NT2/D1 (cell line): ENCODE measurements around the gene RAB1A.

Experiments
- DNase-seq: peaks from one replicate; pipeline ENCODE4 v3.0.0-alpha.2; 2011; ENCODE audit warnings: low read depth, low spot score
- H3K27me3 ChIP-seq: 2 replicates; pipeline ENCODE4 v1.6.0; 2011; ENCODE audit warnings: mild to moderate bottlenecking; ENCODE audit not compliant: insufficient read length, insufficient read depth
- H3K36me3 ChIP-seq: 2 replicates; pipeline ENCODE4 v1.6.1; 2011; ENCODE audit warnings: mild to moderate bottlenecking, low read length, mixed read lengths; ENCODE audit not compliant: insufficient read depth, insufficient read length
- H3K4me1 ChIP-seq: 2 replicates; pipeline ENCODE4 v1.5.1; 2011; ENCODE audit not compliant: insufficient read depth, insufficient read length
- H3K4me3 ChIP-seq: 2 replicates; pipeline ENCODE4 v1.5.1; 2011; ENCODE audit warnings: low read depth; ENCODE audit not compliant: insufficient read length
- H3K9ac ChIP-seq: 2 replicates; pipeline ENCODE4 v1.6.0; 2011; ENCODE audit warnings: low read depth; ENCODE audit not compliant: insufficient read length
- H3K9me3 ChIP-seq: 2 replicates; pipeline ENCODE4 v1.5.1; 2011; ENCODE audit warnings: mild to moderate bottlenecking, low read length; ENCODE audit not compliant: insufficient read depth
- SUZ12 ChIP-seq: IDR thresholded peaks from 2 replicates; pipeline ENCODE4 v1.6.1; 2011; ENCODE audit not compliant: insufficient read length, insufficient read depth; ENCODE audit errors: extremely low read depth
- YY1 ChIP-seq: IDR thresholded peaks from 2 replicates; pipeline ENCODE4 v1.6.1; 2011; ENCODE audit not compliant: insufficient read length, insufficient read depth
- ZNF274 ChIP-seq: IDR thresholded peaks from 2 replicates; pipeline ENCODE4 v1.6.1; 2011; ENCODE audit warnings: mild to moderate bottlenecking, low read depth, low read length

RAB1A gene

GRCh38 chr2:65085148-65085547 is 44.8 kb downstream of the RAB1A start:
- no peak for TF ChIP-seq ZNF274
- no peak for TF ChIP-seq YY1
- TF ChIP-seq SUZ12: no peak
- Histone ChIP-seq H3K27me3 (no peaks in the 10 kb centered on the region), H3K4me3 (no peak overlapping the region), H3K4me1 (no peaks in the 10 kb centered on the region), H3K9ac (no peak overlapping the region), H3K9me3 (no peaks in the 10 kb centered on the region), H3K36me3 (peaks cover 67% of the 10 kb centered on the region)
- DNase-seq: no peak

- Histone ChIP-seq H3K4me1 (no peaks in the 10 kb centered on the region), H3K9me3 (no peaks in the 10 kb centered on the region)
- DNase-seq: no peak
Observed at GRCh38 chr2:65081232-65081685, 48.6 kb downstream of the RAB1A start.

GRCh38 chr2:65079017-65079416 is 50.9 kb downstream of the RAB1A start:
- Histone ChIP-seq H3K27me3 (no peaks in the 10 kb centered on the region), H3K4me1 (peaks cover 3% of the 10 kb centered on the region), H3K9me3 (no peaks in the 10 kb centered on the region), H3K36me3 (peaks cover 59% of the 10 kb centered on the region), H3K4me3 (no peak overlapping the region), H3K9ac (no peak overlapping the region)
- no peak for TF ChIP-seq YY1
- no peak for TF ChIP-seq SUZ12
- TF ChIP-seq ZNF274: no peak
- DNase-seq: no peak

More at GRCh38 chr2:65081232-65081685, 48.6 kb downstream of the RAB1A start:
- no peaks in the 10 kb centered on the region for H3K27me3 ChIP-seq
- H3K4me3 ChIP-seq: no peak overlapping the region
- no peak for TF ChIP-seq YY1
- TF ChIP-seq ZNF274: no peak
- TF ChIP-seq SUZ12: no peak
- H3K36me3 ChIP-seq: peaks cover 62% of the 10 kb centered on the region
- no peak overlapping the region for H3K9ac ChIP-seq

- Histone ChIP-seq H3K9ac (no peak overlapping the region), H3K9me3 (no peaks in the 10 kb centered on the region), H3K36me3 (peaks cover 60% of the 10 kb centered on the region), H3K4me1 (peaks cover 3% of the 10 kb centered on the region), H3K4me3 (no peak overlapping the region), H3K27me3 (no peaks in the 10 kb centered on the region)
- DNase-seq: no peak
- TF ChIP-seq ZNF274 (no peak), SUZ12 (no peak), YY1 (no peak)
Observed at GRCh38 chr2:65077898-65078297, 52.0 kb downstream of the RAB1A start.

- Histone ChIP-seq H3K9ac (no peak overlapping the region), H3K9me3 (no peaks in the 10 kb centered on the region), H3K27me3 (no peaks in the 10 kb centered on the region), H3K4me3 (no peak overlapping the region), H3K4me1 (peaks cover 3% of the 10 kb centered on the region), H3K36me3 (peaks cover 64% of the 10 kb centered on the region)
- TF ChIP-seq ZNF274 (no peak), YY1 (no peak), SUZ12 (no peak)
- no peak for DNase-seq
Observed at GRCh38 chr2:65076345-65076710, 53.6 kb downstream of the RAB1A start.

GRCh38 chr2:65075605-65076344 is 54.1 kb downstream of the RAB1A start:
- peaks cover 65% of the 10 kb centered on the region for H3K36me3 ChIP-seq
- H3K4me3 ChIP-seq: no peak overlapping the region
- peaks cover 3% of the 10 kb centered on the region for H3K4me1 ChIP-seq

GRCh38 chr2:65075176-65075575 is 54.7 kb downstream of the RAB1A start:
- Histone ChIP-seq H3K9ac (no peak overlapping the region), H3K9me3 (no peaks in the 10 kb centered on the region), H3K36me3 (peaks cover 71% of the 10 kb centered on the region), H3K27me3 (no peaks in the 10 kb centered on the region), H3K4me3 (no peak overlapping the region), H3K4me1 (peaks cover 3% of the 10 kb centered on the region)
- TF ChIP-seq SUZ12 (no peak), YY1 (no peak), ZNF274 (no peak)
- DNase-seq: no peak

More at GRCh38 chr2:65075605-65076344, 54.1 kb downstream of the RAB1A start:
- no peak for TF ChIP-seq YY1
- no peak for TF ChIP-seq SUZ12
- TF ChIP-seq ZNF274: no peak
- no peak overlapping the region for H3K9ac ChIP-seq
- H3K9me3 ChIP-seq: no peaks in the 10 kb centered on the region
- no peaks in the 10 kb centered on the region for H3K27me3 ChIP-seq
- DNase-seq: no peak
